HG02798 (cell line): Measurements from ENCODE around the gene VAPA.

Source experiments
- ATAC-seq: cut with Tn5 transposase; IDR thresholded peaks from one replicate; pipeline ENCODE4 v1.9.1; 2021; ENCODE audit warnings: mild to moderate bottlenecking; ENCODE audit not compliant: unreplicated experiment, poor library complexity

VAPA gene

GRCh38 chr18:9965711-9966624, 52.2 kb downstream of the VAPA start:
- ATAC-seq = no peak

- ATAC-seq = no peak
Measured at GRCh38 chr18:9968081-9968848, 54.4 kb downstream of the VAPA start.

- ATAC-seq = no peak
Measured at GRCh38 chr18:9969247-9969646, 55.4 kb downstream of the VAPA start.

GRCh38 chr18:9971313-9971920, 57.6 kb downstream of the VAPA start:
- no peak for ATAC-seq

- no peak for ATAC-seq
Measured at GRCh38 chr18:9973470-9973869, 59.7 kb downstream of the VAPA start.

GRCh38 chr18:9974279-9974915, 60.6 kb downstream of the VAPA start:
- ATAC-seq = no peak

- ATAC-seq = no peak
Measured at GRCh38 chr18:9975658-9976057, 61.8 kb downstream of the VAPA start.

GRCh38 chr18:9982711-9983110, 68.9 kb downstream of the VAPA start:
- ATAC-seq = no peak

- ATAC-seq = no peak
Measured at GRCh38 chr18:9984080-9984479, 70.3 kb downstream of the VAPA start.

- ATAC-seq = no peak
Measured at GRCh38 chr18:9985641-9986040, 71.8 kb downstream of the VAPA start.

- no peak for ATAC-seq
Measured at GRCh38 chr18:9986156-9986930, 72.5 kb downstream of the VAPA start.

- no peak for ATAC-seq
Measured at GRCh38 chr18:9987345-9987744, 73.5 kb downstream of the VAPA start.

- ATAC-seq = no peak
Measured at GRCh38 chr18:9987931-9988330, 74.1 kb downstream of the VAPA start.

GRCh38 chr18:9988665-9989064, 74.8 kb downstream of the VAPA start:
- no peak for ATAC-seq

- no peak for ATAC-seq
Measured at GRCh38 chr18:9989481-9989880, 75.7 kb downstream of the VAPA start.

- no peak for ATAC-seq
Measured at GRCh38 chr18:9991011-9992000, 77.5 kb downstream of the VAPA start.

- ATAC-seq = no peak
Measured at GRCh38 chr18:9992300-9992972, 78.6 kb downstream of the VAPA start.

GRCh38 chr18:9992973-9993520, 79.2 kb downstream of the VAPA start:
- ATAC-seq = no peak
